GM11168 (cell line): ENCODE results near the gene GRIA3.
"Not testable (repeated sequence)": the region's sequence is repeated elsewhere in the genome, so short reads cannot be mapped to it uniquely, and the experiment has no call there.

Experiments
- in situ Hi-C: fragments of 300-500 bp; cut with MboI; formaldehyde crosslinking; loops from one replicate; pipeline ENCODE4 v1.12.0; 2022; ENCODE audit warnings: low sequenced_read_pairs; ENCODE audit not compliant: unreplicated experiment

The GRIA3 gene

DNA sequence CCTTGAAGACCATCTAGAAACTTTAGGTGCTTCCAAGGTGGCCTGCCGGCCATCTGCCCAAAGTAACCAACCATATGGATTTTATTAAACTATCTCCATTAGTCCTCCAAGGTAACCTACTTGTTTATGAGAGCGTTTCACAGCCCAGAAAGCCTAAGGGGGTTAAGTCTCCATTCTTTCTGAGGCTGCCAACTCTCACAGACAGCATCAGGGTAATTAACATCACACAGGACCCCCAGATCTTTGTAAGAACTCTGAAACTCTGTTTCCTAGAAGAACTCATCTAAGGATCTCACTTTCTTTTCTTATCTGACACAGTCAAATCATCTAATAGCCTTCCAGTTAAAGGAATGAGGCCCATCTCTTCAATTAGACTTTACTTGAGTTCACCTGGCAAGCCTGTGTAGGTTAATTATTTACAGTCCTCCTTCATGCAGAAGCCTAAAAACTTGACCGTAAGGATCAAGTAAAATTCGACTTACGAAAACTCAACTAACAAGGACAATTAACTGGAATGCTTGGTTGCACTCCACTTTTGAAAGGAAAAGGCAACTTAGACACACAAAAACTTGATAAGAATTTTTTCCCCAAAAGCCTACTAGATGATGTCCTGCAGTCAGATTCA lies 252.5 kb downstream of the GRIA3 start:
- in situ Hi-C loops = no loop called here

DNA sequence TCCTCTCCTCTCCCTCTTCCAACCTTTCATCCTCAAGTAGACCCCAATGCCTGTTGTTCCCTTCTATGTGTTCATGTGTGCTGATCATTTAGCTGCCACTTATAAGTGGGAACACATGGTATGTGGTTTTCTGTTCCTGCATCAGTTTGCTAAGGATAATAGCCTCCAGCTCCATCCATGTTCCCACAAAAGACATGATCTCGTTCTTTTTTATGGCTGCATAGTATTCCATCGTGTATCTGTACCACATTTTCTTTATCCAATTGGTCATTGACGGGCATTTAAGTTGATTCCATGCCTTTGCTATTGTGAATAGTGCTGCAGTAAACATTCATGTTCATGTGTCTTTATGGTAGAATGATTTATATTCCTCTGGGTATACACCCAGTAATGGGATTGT lies 255.8 kb downstream of the GRIA3 start:
- in situ Hi-C loops = not testable (repeated sequence)

DNA sequence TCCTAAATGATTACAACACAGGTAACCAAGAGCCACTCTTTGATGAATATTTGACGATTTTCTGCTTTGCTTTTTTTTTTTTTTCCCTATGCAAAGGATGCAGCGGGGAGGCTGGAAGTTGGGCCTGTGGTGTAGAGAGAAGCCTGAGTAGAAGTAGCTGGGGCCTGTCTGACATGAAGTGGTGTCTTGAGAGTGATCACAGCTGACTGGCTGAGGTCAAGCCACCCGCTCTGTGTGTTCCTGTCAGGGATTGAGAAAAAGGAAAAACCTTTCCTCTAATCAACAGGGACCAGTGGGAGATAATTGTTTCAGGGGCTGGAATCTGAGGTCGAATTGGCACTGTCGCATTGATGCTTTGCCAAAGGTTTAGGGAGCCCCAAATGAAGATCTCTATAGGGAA lies 258.7 kb downstream of the GRIA3 start:
- in situ Hi-C loops = no loop called here

DNA sequence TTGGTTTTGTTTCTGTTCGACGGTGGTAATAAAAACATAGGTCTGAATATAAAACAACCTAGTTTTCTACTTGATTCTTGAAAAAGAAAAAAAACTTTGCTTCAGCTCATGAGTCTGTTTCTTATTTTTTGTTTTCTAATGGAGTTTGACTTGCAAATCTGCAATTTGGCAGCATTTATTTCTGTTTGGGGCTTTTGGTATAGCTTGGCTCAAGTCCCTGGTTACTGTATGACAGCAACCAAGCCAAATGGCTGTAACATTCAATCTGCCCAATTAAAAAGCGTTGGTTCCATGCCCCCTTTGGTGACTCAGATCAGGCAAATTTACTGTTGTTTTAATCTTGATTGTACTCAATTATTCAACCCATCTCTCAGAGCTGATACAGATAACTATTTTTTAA lies 263.4 kb downstream of the GRIA3 start:
- in situ Hi-C loops = no loop called here

DNA sequence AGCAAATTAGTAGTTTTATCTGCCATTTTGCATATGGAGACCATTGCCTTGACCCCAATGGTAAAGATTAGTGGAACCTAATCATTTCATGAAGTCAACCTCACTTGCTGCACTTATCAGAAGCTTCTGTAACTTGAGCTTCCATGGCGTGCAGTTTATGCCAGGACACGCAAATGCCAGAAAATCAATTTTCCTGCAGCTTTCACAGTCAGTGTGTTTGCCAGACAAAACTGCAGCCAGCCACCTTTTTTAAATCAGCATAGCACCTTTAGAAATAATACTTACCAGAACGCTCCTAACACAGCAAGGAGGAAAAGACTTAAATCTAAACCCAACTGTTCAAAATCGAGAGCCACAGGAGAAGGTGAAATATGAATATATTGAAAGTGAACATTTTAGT lies 265.3 kb downstream of the GRIA3 start:
- in situ Hi-C loops = no loop called here

DNA sequence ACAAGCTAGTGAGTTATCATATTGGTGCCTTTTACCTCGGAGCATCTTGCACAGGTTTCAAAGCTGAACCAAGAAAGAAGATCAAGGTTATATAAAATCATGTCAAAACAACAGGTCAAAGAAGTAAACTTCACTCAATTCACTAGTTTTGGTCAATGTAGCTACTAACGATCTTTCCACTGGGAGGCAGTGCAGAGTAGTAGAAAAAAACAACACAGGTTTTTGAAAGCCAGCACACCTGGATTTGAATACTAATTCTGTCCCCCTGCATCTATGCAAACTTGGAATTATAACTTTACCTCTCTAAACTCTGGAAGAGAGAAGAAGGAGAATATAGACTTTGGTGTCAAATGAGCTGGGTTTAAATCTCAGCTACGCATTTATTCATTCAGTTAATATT lies 266.1 kb downstream of the GRIA3 start:
- in situ Hi-C loops = loop anchor here (25.0 kb wide), 2 partner anchors 137 to 212 kb away; no protein-coding TSS in a partner anchor

DNA sequence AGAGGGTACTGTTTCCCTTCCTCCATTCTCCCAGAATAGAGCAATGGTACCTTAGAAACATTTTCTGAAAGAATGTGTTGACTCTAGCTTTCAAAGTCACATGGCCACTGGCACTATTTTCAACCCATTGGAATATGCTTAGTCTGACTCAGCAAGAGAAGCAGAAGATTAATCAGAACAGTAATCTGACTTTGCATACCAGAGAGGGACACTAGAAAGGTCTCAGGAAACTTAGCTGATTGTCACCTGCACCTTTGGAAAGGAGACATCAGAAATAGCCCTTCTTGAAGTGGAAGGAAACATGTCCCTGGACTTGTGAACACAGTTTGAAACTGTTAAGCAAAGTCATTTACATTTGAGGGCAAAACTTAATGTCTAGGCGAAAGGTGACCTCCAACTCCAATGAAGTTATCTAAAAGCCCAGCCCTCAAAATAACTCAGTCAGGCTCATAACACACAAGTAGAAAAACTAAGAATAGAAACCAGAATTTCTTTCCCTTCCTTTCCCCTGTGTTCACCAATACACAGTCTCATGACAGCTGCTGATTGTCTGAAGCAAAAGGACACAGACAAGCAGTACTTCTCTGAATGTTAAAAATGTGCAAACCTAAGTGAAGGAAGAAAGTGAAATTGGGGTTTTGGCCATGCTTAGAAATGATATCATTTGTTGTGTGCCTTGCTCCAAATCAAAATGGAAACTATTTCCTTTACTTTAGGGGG lies 270.8 kb downstream of the GRIA3 start:
- in situ Hi-C loops = loop anchor here (25.0 kb wide), 2 partner anchors 132 to 207 kb away; no protein-coding TSS in a partner anchor

DNA sequence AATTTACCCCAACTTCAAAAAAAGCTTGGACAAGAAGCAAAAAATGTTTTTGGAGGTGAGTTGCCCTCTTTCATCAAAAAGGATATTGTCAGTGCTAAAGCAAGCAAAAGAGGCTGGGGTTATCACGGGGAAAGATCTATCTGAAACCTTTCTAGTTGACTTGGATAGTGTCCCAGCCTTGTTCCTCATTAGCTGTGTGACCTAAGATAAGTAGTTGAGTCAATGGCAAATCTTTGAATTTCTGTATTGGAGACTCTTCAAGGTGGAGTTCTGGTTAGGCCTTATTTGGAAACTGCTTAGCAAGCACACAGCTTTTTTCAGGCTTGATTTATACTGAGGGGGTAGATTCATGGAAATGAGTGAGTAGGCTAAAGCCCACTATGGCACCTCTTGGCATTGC lies 271.6 kb downstream of the GRIA3 start:
- in situ Hi-C loops = loop anchor here (25.0 kb wide), 2 partner anchors 132 to 207 kb away; no protein-coding TSS in a partner anchor

DNA sequence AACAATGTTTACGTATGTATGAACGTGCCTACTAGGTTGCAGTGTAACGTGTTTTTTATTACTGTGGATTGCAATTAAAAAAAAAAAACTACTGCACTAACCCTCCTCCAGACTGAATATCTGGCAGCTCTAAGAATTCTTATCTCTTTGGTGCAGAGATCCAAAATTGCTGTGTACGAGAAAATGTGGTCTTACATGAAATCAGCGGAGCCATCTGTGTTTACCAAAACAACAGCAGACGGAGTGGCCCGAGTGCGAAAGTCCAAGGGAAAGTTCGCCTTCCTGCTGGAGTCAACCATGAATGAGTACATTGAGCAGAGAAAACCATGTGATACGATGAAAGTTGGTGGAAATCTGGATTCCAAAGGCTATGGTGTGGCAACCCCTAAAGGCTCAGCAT lies 280.6 kb downstream of the GRIA3 start:
- in situ Hi-C loops = loop anchor here (25.0 kb wide), 2 partner anchors 123 to 198 kb away; no protein-coding TSS in a partner anchor

DNA sequence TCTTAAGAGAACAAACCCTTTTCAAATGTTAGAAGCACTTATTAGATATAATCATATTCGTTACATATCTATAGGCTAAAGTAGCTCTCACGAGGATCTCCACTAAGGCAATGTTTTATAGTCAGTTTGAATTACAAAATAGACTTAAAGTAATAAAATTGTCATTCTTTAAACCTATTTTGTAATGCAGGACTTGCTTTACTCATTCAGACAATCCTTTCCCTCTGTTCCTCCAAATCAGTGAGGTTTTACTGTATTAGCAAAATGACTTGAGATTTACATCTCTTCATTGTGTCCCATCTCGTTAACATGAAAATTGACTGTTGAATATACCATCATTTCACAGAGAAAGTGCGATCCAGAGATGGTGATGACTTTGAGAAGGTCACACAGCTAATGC lies 284.4 kb downstream of the GRIA3 start:
- in situ Hi-C loops = loop anchor here (25.0 kb wide), 2 partner anchors 119 to 194 kb away; no protein-coding TSS in a partner anchor

DNA sequence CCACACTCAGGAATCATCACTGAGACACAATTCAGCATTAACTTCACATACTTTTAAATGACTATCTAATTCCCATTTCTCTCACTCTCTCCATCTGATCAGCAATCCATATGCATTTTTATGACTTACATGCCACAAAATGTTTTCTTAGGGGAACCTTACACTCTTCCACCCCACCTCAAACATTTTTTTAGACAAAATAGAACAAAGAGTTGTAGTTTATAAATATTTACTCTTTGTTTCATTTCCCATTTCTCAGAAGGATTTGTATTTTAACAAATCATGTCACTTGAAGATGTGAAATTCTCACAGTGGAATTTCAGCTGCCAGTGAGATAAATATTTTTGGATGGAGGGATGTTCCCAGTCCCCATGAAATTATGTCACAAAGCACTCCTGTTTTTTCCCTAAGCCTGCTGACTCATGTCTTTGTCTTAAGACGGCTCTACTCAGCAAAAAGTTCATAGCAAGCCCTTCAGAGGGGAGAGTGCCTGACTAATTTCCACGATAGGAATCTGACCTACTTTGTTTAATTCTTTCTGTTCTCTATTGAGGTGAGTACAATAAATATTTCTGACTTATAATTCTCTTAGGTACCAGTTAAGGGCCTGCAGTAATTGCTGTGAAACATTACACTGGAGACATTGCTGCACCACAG lies 291.1 kb downstream of the GRIA3 start:
- in situ Hi-C loops = no loop called here

DNA sequence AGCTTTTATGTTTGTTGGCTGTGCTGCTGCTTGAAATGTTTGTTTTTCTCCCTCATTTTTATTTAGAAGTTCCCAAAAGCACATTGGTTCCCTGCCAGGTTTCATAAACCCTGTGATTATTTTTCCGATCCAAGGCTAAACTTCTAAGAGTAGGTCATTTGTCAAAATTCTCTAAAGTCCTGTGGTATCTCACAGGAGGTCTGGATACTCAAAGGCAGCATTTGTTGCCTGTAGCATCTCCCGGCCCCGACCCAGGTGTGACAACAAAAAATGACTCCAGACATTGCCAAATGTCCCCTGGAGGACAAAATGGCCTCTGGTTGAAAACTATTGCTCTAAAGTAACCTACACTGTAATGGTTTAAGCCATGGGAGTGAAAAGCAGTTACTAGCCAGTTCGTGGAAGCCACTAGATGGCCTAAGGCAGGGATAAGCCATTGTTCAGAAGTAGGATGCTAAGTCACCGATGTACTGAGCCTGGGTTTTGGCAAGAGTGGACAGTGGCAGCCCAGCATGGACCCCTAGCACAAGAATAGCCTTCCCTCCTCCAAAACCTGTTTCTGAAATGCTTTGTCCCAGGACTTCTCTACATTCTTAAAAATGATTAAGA lies 292.6 kb downstream of the GRIA3 start:
- in situ Hi-C loops = no loop called here

DNA sequence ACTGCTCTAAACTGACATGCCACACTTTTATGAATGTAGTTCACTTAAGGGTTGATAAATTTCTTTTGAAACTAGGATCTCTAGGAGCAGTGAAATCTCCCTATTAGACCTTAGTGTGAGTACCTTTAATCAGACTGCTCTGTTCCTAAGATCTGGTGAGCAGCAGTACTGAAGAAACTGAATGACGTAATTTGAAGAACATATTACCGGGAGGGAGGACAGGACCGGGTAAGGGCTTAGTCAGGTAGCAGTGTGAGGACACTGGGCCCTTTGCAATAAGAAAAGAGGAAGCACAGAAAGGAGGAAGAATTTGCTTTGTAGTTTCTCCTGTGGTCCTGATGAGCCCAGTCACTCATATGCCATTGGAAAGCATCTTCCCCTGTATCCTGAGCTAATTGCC lies 293.6 kb downstream of the GRIA3 start:
- in situ Hi-C loops = no loop called here

DNA sequence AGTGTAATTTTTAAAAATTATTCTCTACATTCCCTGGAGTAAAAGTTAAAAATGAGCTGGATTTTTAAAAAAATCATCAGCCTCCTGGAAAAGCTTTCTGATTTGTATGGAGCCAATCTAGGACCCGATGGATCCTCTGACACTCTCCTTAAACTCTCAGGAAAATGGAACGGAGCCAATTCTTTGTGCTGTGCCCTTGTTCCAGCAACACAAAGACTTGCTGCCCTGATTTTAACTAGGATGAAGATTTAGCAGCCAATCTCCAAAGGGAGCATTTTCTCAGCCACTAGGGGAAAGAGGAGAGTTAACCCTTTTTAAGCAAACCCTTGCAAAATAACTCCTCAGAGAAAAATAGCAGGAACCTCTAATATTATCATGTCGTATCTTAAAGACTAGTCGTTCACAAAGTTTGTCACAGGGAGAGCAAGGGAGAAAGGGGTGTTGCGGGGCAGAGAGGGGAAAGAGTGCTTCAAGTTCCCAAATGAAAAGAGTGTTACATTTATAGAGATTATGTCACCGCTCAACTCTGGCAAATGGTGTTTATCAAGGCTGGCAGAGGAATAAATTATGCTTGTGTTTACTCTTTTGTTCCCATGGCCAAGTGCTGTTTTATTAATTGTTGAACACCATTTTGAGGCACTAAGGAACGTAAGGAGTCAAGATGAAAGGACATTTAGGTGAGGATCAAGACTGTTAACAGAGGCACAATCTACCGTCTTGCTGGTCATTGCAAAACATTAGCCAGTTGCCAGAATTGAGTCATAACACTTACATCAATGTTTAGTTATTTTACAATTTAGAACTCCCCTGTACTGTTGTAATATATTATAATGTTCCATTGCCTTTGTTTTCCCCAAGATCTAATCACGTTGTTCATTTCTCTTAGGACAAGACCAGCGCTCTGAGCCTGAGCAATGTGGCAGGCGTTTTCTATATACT lies 298.1 kb downstream of the GRIA3 start:
- in situ Hi-C loops = no loop called here

DNA sequence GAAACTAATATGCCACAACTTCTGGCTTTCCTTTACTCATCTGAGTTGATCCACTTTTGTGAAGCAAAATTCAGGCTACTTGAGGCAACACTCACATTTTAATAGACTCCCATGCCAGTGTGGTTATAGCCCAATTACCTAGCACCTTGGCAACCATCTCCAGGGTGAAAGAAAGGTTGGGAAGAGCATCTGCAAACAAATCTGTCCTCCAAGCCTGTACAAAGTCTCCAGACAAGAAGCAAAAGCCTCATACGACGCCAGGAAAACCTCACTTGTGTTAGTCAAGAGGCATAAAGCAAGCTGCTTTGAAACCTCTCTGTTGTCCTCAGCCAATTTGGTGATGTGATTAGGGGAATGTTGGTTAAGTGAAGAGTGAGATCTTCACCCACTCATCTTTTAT lies 302.2 kb downstream of the GRIA3 start:
- in situ Hi-C loops = no loop called here

DNA sequence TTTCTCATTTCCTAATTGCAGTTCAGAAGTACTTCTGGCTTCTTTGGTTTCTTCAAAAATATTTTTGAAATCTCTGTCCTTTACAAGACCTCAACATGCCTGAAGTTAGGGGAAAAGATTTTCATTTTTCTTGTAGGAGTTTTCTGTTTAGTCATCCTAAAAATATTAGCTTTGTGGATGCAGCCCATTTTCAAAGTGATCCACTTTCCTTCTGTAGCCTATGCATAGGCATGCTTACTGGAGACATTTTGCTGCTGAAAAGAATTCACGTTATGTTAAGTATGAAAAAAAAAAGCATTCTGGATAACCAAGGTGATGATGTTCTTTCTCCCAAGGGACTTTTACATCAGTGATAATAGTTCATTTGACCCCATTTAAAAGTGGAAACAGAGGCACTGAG lies 303.2 kb downstream of the GRIA3 start:
- in situ Hi-C loops = no loop called here

DNA sequence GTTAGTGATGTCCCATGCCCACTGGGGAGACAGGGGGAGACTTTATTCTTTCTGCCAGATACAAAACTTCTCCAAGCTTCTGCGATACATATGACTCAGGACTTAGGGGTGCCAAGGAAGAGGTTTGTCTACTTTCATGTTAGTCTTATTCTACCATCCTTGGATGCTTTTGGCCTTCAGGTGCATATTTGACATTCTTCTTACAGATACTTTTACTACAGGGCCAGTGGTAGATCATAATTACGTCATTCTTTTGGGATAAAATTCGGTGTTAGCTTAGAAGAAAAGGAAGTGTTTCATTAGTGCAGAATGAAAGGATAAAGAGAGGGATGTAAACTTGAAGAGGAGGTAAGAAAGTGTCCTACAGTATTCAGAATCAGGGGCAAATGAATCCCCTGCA lies 303.6 kb downstream of the GRIA3 start:
- in situ Hi-C loops = no loop called here

DNA sequence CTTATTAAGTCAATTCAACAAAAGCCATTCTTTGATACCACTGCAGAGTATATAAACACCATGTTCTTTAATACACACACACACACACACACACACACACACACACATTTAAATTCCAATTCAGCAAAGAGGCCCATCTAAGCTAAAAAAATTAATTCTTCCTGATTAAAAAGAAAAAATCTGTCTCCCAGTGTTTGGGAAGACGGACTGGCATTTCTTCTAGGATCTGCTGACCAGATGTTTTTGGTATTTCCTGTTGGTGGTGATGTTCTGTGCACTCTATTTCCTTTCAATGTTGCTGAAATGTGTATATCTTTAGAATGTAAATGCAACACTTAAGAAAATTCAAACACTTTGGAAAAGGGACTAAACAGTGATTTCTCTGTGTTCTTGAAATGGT lies 304.9 kb downstream of the GRIA3 start:
- in situ Hi-C loops = no loop called here

DNA sequence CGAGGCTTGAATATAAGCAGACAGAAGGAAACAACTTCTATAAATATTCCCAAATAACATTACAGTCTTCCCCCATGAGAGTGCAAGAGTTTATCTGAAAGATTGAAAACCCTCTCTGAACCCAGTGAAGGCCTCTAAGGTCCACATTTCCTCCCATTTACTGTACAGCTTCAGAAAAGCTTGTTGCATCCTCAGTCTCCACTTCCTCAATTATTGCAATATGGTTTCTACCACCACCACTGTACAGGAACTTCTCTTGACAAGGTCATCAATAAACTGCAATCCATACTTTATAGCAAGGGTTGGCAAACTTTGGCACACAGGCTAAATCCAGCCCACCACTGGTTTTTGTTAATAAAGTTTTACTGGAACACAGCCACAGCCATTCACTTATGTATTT lies 309.8 kb downstream of the GRIA3 start:
- in situ Hi-C loops = no loop called here

DNA sequence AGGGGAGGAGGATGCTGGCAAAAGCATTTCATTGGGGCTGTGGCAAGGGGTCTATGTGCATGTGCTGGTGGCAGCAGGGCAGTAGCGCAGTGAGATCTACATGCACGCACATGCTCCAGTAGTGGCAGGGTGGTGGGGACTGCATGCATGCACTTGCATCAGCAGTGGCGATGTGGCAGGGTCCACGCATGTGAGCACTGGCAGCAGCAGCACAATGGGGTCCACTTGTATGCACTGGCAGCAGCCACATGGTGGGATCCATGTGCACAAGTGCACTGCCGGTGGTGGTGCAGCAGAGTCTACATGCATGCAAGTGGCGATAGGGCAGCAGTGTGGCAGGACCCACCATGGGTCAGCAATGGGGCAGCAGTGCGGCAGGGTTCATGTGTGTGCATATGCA lies 315.7 kb downstream of the GRIA3 start:
- in situ Hi-C loops = no loop called here
